ENCODE measurements around the gene SENP1. TPM values are rescaled to one million over a fixed set of nuclear protein-coding genes. Genes with fewer than 3 reads are reported as not detected.

Gene SENP1
- total and polyA plus RNA-seq, 2 of the 4 experiments (the other 2 are of a cell fraction) = 7.2 to 25.3 TPM

- peak overlapping the region; percentile 50 to 65; a peak in 2 of 4 replicates for H4K8ac ChIP-seq (ENCODE audit: low read depth in 2 of 2, low read length in 2 of 2)
- H3K4ac ChIP-seq (ENCODE audit: low read depth, low read length) = no peak overlapping the region
- TF ChIP-seq RCOR1 (IDR thresholded peaks at IDR 0.05; ENCODE audit: insufficient replicate concordance, low read length) = no peak
- DNase-seq (no peak), ATAC-seq (ENCODE audit: low read depth) (no peak)
- H3K9me3 ChIP-seq (ENCODE audit: control insufficient read depth, insufficient read depth, low read length) = no peaks in the 10 kb centered on the region
- peaks cover 5% of the 10 kb centered on the region; the same call in 1 of the 2 replicates for H4K20me1 ChIP-seq (ENCODE audit: insufficient read depth, low read length)
- no peak overlapping the region for H3K27ac ChIP-seq (ENCODE audit: insufficient read depth, low read length)
- peaks cover 12% of the 10 kb centered on the region for H3K27me3 ChIP-seq (ENCODE audit: control insufficient read depth, insufficient read depth, low read length)
- no peak overlapping the region for H2BK120ac ChIP-seq (ENCODE audit: low read depth, low read length)
- peak overlapping the region; percentile 45; the same call in 1 of the 2 replicates for H3K4me2 ChIP-seq (ENCODE audit: low read depth, low read length)
- H3K79me1 ChIP-seq (ENCODE audit: low read depth in 1 of 2, low read length in 2 of 2) = peaks cover 24 to 34% of the 10 kb centered on the region in 2 experiments
- no peak overlapping the region for H2BK15ac ChIP-seq (ENCODE audit: low read depth, low read length)
- H4K5ac ChIP-seq (ENCODE audit: low read depth, low read length) = no peak overlapping the region
- H3K4me1 ChIP-seq (ENCODE audit: control insufficient read depth, insufficient read depth, low read length) = no peaks in the 10 kb centered on the region
- WGBS, 2 experiments (ENCODE audit: extremely low coverage in 2 of 2, insufficient read length in 1 of 2) = no CpG with 5 or more reads among the region's 3 CpGs
- no peak overlapping the region for H2BK5ac ChIP-seq (ENCODE audit: low read depth, low read length, poor library complexity, severe bottlenecking)
- intact Hi-C loops (cut with micrococcal nuclease) (loop anchor here (2.0 kb wide), 1 partner anchor 70 kb away; no protein-coding TSS in a partner anchor), in situ Hi-C loops (cut with MboI; ENCODE audit: low sequenced_read_pairs) (no loop called here), dilution Hi-C loops (cut with HindIII; ENCODE audit: low sequenced_read_pairs, unreplicated experiment) (no loop called here)
- H3K36me3 ChIP-seq (ENCODE audit: control insufficient read depth, insufficient read depth, low read length) = peaks cover 2% of the 10 kb centered on the region; the same call in 1 of the 2 replicates
- no peak overlapping the region; the same call in 1 of the 2 replicates for H3K14ac ChIP-seq (replicated peaks; ENCODE audit: low read depth, low read length)
- no peak overlapping the region for H2BK20ac ChIP-seq (ENCODE audit: low read depth, low read length)
- no peak overlapping the region for H3K9ac ChIP-seq (ENCODE audit: low read depth, low read length)
- no TSS peak for BruUV-seq (replicated peaks)
- H3K56ac ChIP-seq (ENCODE audit: extremely low read depth, insufficient read depth, low read length) = no peak overlapping the region
- H4K91ac ChIP-seq (ENCODE audit: insufficient read depth, low read depth, low read length) = no peak overlapping the region
- H2AK9ac ChIP-seq (replicated peaks; ENCODE audit: low read depth, low read length, poor library complexity) = peak overlapping the region; percentile 86
- peaks cover 14% of the 10 kb centered on the region for H3K9me1 ChIP-seq (ENCODE audit: insufficient read depth, low read length)
- no peak overlapping the region for H3K23ac ChIP-seq (ENCODE audit: low read depth, low read length)
- ChIA-PET CTCF (interaction anchor here (1.5 kb wide), 1 partner anchor 79 kb away, joined by 3 read pairs; no protein-coding TSS in a partner anchor), POLR2A (ENCODE audit: unreplicated experiment) (no interaction called here)
- no peak overlapping the region for H3K4me3 ChIP-seq (ENCODE audit: insufficient read depth, low read depth, low read length)
- no peak overlapping the region for H3K18ac ChIP-seq (ENCODE audit: low read depth, low read length)
- H2AK5ac ChIP-seq (ENCODE audit: low read depth, low read length) = no peak overlapping the region
- peak overlapping the region; percentile 65 for H2AFZ ChIP-seq (replicated peaks; ENCODE audit: low read length, poor library complexity)
These were observed 12.5 kb upstream of the SENP1 start for GRCh38 chr12:48118284-48118871.

All from IMR-90 (cell line).